ENCODE results near the gene FOXE1.
A peak's percentile ranks its signal among the peaks of the same experiment; 100 is the strongest.

FOXE1 gene

GRCh38 chr9:97860451-97861147 lies 7.6 kb downstream of the FOXE1 start:
- FAIRE-seq (no peak), DNase-seq (ENCODE audit: extremely low spot score, insufficient read length, low read depth) (no peak)

DNA sequence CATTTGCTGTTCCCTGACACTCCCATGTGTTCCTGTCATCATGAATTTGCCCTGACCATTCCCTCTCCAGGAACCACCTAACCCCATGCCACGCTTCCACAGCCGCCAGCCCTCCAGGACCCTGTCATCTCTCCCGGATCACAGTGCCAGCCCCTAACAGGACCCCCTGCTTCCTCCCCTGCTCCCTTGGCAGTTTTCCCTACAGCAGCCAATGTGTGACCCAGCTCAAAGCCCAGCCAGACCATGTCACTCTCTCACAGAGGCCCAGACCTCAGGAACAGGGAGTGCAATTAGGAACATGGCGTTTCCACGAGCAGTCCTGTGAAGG lies 8.1 kb downstream of the FOXE1 start:
- no peak for FAIRE-seq
- no peak for DNase-seq (ENCODE audit: extremely low spot score, insufficient read length, low read depth)

DNA sequence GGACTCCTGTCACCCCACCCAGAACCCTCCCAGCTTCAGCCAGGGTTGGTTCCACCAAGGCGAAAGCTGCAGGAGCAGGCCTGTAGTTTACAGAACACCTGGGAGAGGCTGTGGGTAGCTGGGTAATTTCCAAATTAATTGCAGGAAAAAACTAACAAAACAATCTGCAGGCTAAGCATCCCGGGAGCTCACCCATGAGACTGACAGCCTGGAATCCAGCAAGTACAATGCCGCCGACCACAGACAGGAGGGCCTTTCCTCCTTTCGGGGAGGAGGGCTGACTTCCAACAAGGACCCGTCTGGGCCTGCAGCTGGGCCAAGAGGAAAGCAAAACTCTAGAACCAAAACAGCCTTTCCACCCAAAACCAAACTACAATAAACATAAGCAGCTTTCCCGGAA lies 10.3 kb downstream of the FOXE1 start:
- DNase-seq (ENCODE audit: extremely low spot score, insufficient read length, low read depth), result no peak
- no peak for FAIRE-seq

DNA sequence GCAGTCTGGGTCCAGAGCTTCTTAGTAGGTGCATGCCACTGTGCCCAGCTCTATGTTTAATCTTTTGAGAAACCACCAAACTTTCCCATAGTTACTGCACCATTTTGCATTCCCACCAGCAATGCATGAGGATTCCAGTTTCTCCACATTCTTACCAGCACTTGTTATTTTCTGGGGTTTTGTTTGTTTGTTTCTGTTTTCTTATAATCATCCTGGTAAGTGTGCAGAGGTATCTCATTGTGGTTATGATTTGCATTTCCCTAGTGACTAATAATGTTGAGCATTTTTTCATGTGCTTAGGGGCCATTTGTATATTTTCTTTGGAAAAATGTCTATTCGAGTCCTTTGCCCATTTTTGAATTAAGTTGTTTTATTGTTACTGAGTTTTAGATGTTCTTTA lies 11.4 kb downstream of the FOXE1 start:
- FAIRE-seq (peak; percentile 63), DNase-seq (ENCODE audit: extremely low spot score, insufficient read length, low read depth) (no peak)

DNA sequence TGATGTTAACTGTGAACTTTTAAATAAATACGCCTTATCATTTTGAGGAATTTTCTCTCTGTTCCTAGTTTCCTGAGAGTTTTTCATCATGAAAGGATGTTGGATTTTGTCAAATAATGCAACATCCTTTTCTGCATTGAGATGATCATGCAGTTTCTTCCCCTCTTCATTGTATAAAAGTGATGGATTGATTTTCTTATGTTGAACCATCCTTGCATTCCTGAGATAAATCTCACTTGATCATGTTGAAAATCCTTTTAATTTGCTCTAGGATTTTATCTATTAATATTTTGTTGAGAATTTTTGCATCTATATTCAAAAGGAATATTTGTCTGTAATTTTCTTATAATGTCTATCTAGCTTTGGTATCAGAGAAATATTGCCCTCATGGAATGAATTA lies 13.3 kb downstream of the FOXE1 start:
- no peak for DNase-seq (ENCODE audit: extremely low spot score, insufficient read length, low read depth)
- no peak for FAIRE-seq

DNA sequence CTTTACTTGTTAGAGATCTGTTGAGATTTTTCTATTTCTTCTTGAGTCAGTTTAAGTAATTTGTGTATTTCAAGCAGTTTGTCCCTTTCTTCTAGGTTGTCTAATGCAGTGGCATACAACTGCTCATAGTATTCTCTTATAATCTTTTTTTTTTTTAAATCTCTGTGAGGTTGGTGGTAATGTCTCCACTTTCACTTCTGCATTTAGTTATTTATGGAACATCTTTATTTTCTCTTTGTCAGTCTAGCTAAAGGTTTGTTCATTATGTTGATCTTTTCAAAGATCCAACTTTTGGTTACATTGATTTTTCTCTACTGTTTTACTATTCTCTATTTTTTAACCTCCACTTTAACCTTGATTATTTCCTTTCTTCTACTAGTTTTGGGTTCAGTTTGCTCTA lies 13.8 kb downstream of the FOXE1 start:
- no peak for FAIRE-seq
- DNase-seq (ENCODE audit: extremely low spot score, insufficient read length, low read depth), result no peak

DNA sequence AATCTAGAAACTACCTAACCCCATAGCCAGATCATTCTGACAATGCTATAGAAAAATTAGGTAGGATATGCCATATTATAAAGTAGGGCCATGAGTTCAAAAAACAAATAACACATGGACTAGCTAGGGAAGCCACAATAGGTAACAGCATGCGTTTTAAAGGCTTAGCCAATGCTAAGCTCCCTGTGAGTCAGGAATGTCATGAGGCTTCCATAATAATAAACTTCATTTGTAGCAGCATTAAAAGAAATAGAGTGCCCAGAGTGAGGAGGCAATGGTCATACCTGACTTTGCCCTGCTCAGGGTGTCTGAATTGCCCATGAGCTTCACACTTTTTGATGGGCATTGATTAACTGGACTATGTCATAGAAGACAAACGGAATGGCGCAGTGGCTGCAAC lies 15.8 kb downstream of the FOXE1 start:
- DNase-seq (ENCODE audit: extremely low spot score, insufficient read length, low read depth), result no peak
- FAIRE-seq, result no peak

DNA sequence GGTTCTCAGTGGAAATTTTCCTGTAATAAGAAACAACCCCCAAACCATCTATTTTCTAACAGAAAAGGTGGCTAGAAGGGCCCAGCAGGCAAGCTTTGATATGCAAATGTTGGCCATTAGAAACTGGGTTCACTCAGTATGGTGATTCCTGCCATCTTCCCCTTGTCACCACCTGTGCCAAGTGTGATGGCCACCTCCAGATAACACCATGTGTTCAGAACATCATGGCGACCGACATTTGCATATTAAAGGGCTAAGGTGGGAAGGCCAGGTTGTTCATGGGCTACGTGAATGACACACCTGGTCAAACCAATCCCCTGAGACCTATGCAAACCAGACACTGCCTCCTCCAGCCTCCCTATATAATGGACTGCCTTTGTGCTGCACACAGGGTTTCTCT lies 20.4 kb downstream of the FOXE1 start:
- FAIRE-seq (no peak), DNase-seq (ENCODE audit: extremely low spot score, insufficient read length, low read depth) (no peak)

- FAIRE-seq (no peak), DNase-seq (ENCODE audit: extremely low spot score, insufficient read length, low read depth) (no peak)
Measured at GRCh38 chr9:97873882-97874281, 20.9 kb downstream of the FOXE1 start.

GRCh38 chr9:97874624-97875023 lies 21.6 kb downstream of the FOXE1 start:
- no peak for DNase-seq (ENCODE audit: extremely low spot score, insufficient read length, low read depth)
- no peak for FAIRE-seq

- FAIRE-seq (no peak), DNase-seq (ENCODE audit: extremely low spot score, insufficient read length, low read depth) (no peak)
Measured at GRCh38 chr9:97875111-97875510, 22.1 kb downstream of the FOXE1 start.

- DNase-seq (ENCODE audit: extremely low spot score, insufficient read length, low read depth), result no peak
- no peak for FAIRE-seq
Measured at GRCh38 chr9:97876061-97876460, 23.0 kb downstream of the FOXE1 start.

DNA sequence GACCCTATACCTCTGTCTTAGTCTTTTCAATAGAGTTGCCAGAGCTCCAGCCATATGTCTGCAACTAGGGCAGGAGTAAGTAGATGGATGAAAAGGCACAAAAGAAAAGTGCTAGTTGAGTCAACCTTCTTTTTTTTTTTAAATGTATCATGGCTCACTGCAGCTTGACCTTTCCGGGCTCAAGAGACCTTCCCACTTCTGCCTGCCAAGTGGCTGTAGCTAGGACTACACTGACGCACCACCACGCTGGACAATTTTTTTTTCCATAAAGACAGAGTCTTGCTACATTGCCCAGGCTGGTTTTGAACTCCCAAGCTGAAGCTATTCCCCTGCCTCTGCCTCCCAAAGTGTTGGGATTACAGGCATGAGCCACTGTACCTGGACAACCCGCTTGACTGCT lies 27.3 kb downstream of the FOXE1 start:
- no peak for FAIRE-seq
- no peak for DNase-seq (ENCODE audit: extremely low spot score, insufficient read length, low read depth)

DNA sequence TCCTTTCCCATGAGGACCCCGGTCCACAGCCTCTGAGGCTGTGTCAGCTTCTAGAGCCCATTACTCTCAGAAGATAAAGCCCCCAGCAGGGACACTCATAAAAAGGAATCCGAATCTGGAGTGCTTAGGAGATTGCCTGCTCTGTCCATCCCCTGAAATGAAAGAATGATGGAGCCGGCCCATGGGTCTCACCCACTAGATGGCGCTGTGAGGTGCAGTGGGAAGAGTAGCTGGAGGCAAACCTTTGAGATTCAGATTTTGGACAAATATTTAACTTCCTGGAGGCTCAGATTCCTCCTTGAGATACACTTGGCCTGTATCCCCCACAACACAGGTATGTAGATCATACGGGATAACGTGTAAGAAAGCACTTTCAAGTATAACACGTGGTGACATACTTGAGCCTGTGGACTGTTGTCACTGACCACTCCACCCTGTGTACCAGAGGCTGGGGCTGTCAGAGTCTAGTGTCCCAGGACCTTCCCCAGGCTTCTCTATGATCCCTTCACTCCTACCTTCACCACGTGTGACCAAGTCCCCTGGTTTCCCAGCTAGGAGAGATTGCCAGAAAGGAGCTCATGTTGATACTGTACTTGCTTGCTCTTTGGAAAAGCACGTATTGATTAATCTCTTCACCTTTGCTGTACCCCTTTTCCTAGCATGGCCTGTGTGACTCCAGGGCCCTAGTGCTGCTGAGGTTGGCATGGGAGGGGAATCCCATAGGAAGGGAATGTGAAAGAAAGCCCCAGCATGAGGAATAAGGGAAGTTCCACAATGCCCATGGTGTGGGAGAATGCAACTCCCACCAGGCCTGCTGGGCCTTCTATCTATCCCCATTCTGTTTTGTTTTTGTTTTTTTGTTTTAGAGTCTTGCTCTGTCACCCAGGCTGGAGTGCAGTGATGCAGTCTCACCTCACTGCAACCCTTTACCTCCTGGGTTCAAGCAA lies 37.2 kb downstream of the FOXE1 start:
- FAIRE-seq, result peak; percentile 67
- no peak for DNase-seq (ENCODE audit: extremely low spot score, insufficient read length, low read depth)

DNA sequence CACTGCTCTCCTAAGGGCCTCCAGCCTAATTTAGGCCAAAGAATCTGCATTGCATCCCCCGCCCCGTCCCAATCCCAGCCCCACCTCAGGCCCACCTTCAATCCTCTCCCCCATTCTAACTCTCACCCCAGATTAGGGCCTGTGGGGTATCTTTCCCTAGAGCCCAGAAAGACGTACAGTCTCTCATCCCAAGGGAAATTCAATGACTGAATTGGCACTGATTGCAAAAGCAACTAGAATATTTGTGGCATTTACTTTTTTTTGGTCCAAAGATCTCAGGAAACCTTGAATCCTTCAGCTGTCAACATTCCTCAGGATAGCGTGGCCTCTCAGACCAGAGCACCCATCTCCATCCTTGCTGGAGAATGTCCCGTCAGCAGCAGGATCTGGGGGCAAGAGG lies 38.7 kb downstream of the FOXE1 start:
- DNase-seq (ENCODE audit: extremely low spot score, insufficient read length, low read depth) (no peak), FAIRE-seq (no peak)

DNA sequence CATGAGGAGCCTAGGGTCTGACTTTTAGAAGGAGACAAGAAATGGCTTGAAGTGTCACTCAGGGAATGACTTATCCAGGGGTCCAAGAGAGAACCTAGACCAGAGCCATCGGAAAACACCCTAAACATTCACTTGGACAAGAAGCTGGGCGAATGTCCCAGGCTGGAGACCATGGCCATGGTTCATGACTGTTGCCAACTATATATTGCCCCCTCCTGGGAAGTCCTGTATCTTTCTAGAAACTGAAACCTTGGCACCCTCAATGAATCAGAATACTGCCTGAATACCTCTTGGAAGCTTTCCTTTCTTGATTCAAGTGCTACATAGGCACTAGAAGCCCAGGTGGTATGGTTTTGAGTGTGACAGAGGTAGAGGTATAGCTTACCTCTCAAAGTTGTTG lies 39.4 kb downstream of the FOXE1 start:
- DNase-seq (ENCODE audit: extremely low spot score, insufficient read length, low read depth) (no peak), FAIRE-seq (no peak)

DNA sequence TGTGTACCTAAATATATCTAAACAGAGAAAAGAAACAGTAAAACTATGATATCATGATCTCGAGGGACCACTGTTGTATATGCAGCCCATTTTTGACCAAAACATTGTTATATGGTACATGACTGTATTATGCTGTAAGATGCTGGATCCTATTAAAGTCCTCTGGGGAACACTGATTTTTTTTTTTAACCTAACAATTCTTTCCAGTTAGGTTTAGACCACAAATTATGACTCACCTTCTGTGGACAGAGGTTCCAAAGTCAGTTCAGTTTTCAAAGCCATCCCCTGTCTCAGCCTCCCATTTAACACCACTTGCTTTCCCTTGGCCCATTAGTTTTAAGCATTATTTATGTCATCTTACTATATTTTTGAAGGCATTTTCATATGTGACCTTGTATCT lies 42.2 kb downstream of the FOXE1 start:
- no peak for DNase-seq (ENCODE audit: extremely low spot score, insufficient read length, low read depth)
- no peak for FAIRE-seq

DNA sequence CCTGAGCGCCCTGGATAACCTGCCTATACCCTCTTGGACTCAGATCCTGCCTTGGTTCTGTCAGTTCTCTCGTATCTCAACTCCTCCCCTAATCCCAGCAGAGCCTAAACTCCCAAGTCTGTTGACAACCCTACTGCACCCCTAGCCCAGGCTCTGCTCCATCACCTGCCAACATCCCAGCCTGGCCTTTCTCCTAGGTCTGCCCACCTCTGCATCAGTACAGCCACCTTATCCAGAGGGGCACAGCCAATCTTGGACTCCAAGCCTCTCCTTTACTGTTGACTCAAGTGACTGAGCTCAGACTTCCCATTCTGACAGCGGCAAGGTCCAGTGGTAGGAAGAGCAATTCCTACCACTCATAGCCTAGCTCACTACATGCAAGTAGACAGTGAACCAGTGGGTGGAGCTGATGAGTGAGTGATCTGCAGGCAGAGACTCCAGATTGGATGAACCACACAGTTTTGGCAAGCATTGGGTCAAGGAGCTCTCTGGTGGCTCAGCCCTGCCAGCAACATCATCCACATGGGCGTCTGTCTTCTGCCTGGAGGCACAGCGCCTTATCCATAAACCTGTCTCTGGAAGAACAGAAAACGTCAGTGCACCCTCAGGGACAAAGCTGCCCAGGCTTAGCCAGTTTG lies 42.8 kb downstream of the FOXE1 start:
- DNase-seq (ENCODE audit: extremely low spot score, insufficient read length, low read depth) (no peak), FAIRE-seq (no peak)

- FAIRE-seq, result no peak
- no peak for DNase-seq (ENCODE audit: extremely low spot score, insufficient read length, low read depth)
Measured at GRCh38 chr9:97900103-97900737, 47.2 kb downstream of the FOXE1 start.

GRCh38 chr9:97900738-97901565 lies 47.9 kb downstream of the FOXE1 start:
- FAIRE-seq (peak; percentile 58), DNase-seq (ENCODE audit: extremely low spot score, insufficient read length, low read depth) (no peak)

All from GM18507 (cell line).